Activated T-cell treated with anti-CD3 and anti-CD28 coated beads, Interleukin-2, amount 50 U/mL, for 4 hours (primary cell): Measurements from ENCODE around the gene KIAA0513. TPM values are rescaled to one million over a fixed set of nuclear protein-coding genes. Genes with fewer than 3 reads are reported as not detected.

Experiments
- ATAC-seq, 2 donors: fragments of 200-7000 bp; cut with Tn5 transposase; one replicate each; pipeline ENCODE4 v1.10.0; 2021
- DNase-seq: peaks from one replicate; pipeline ENCODE4 v3.0.0-alpha.2; 2020
- H3K27me3 Mint-ChIP-seq: one replicate; pipeline ENCODE4 v1.8.0; 2021; ENCODE audit warnings: low read depth, mixed read lengths
- H3K36me3 Mint-ChIP-seq: one replicate; pipeline ENCODE4 v1.8.0; 2022; ENCODE audit warnings: mixed read lengths; ENCODE audit not compliant: insufficient read depth
- H3K4me1 Mint-ChIP-seq: one replicate; pipeline ENCODE4 v1.8.0; 2021; ENCODE audit warnings: low read depth, mixed read lengths
- H3K4me3 Mint-ChIP-seq: one replicate; pipeline ENCODE4 v1.8.0; 2021; ENCODE audit warnings: mild to moderate bottlenecking, moderate library complexity, mixed read lengths
- H3K9me3 Mint-ChIP-seq: one replicate; pipeline ENCODE4 v1.8.0; 2021; ENCODE audit warnings: mixed read lengths
- total RNA-seq, 3 donors: library from RNA; stranded (reverse); gene quantifications; one replicate each; pipeline ENCODE4 v1.2.1, GENCODE V29; 2021

The KIAA0513 gene
- total RNA-seq, 3 donors from 2014 or later, result 13.6 to 19.6 (median 17.6) TPM

GRCh38 chr16:85140455-85141012 is 112.9 kb downstream of the KIAA0513 start:
- peaks cover 39% of the 10 kb centered on the region for H3K27me3 Mint-ChIP-seq
- no peak for ATAC-seq
- no peaks in the 10 kb centered on the region for H3K9me3 Mint-ChIP-seq
- no peak for DNase-seq
- no peaks in the 10 kb centered on the region for H3K36me3 Mint-ChIP-seq
- H3K4me3 Mint-ChIP-seq, result no peak overlapping the region
- peaks cover 4% of the 10 kb centered on the region for H3K4me1 Mint-ChIP-seq

GRCh38 chr16:85141491-85142128 is 114.0 kb downstream of the KIAA0513 start:
- DNase-seq (no peak), ATAC-seq (no peak)
- Mint-ChIP-seq H3K4me3 (no peak overlapping the region), H3K9me3 (no peaks in the 10 kb centered on the region), H3K4me1 (peaks cover 4% of the 10 kb centered on the region), H3K36me3 (no peaks in the 10 kb centered on the region), H3K27me3 (peaks cover 39% of the 10 kb centered on the region)

GRCh38 chr16:85142129-85142513 is 114.5 kb downstream of the KIAA0513 start:
- H3K4me3 Mint-ChIP-seq, result no peak overlapping the region
- H3K4me1 Mint-ChIP-seq, result peaks cover 4% of the 10 kb centered on the region
- no peak for ATAC-seq
- H3K9me3 Mint-ChIP-seq, result no peaks in the 10 kb centered on the region
- DNase-seq, result no peak
- H3K27me3 Mint-ChIP-seq, result peaks cover 36% of the 10 kb centered on the region
- H3K36me3 Mint-ChIP-seq, result no peaks in the 10 kb centered on the region

DNA sequence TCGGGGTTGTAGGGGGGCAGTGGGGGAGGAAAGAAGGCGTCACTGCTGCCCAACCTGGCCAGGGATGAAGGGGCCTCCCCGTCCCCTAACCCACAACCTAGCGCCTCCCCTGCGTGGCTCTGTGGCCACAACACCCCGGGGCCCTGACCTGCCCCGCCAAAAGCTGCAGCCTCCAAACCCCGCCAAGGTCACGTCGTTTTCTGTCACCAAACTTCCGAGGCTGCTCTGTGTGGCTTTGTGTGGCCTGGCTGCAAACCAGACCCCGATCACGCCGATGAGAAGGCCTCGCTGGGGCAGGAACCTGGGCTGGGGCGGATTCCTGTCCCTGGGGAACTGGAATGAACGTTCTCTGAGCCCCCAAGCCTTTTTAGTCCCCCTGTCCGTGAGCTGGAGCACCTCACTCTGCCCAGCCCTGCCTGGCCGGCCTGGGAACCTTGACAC is 115.2 kb downstream of the KIAA0513 start:
- Mint-ChIP-seq H3K4me1 (peaks cover 3% of the 10 kb centered on the region), H3K27me3 (peaks cover 34% of the 10 kb centered on the region), H3K4me3 (no peak overlapping the region), H3K36me3 (no peaks in the 10 kb centered on the region), H3K9me3 (no peaks in the 10 kb centered on the region)
- ATAC-seq, result no peak
- no peak for DNase-seq

Other genes starting within 250 kb of the KIAA0513 start
- gene CRISPLD2, start 207.8 kb upstream of the KIAA0513 start, total RNA-seq, result under 1 TPM; 0.11 to 0.57 (median 0.46) TPM
- 10 to 100 TPM; 27.2 to 34.6 (median 31.8) TPM for gene ZDHHC7, start 16.3 kb upstream of the KIAA0513 start, total RNA-seq
- not detected for gene CIBAR2, start 84.7 kb downstream of the KIAA0513 start, total RNA-seq